Measurements from ENCODE around the gene SLC26A2. TPM values are rescaled to one million over a fixed set of nuclear protein-coding genes. Genes with fewer than 3 reads are reported as not detected.

Gene SLC26A2

DNA sequence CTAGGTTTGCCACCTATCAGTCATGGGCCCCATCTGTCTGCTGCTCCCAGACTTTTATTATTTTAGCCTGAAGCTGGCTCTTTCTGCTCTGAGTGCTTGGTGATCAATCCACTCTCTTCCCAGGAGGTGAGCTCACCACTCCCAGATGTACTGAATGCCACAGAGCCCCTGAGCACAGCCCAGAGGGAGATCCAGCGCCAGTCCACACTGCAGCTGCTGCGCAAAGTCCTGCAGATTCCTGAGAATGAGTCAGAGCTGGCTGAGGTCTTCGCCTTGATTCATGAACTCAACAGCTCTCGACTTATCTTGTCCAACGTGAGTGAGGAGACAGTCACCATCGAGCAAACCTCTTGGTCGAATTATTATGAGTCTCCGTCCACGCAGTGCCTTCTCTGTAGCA lies 76.0 kb downstream of the SLC26A2 start:
- Histone ChIP-seq H2BK5ac (ENCODE audit: low read depth, low read length, poor library complexity, severe bottlenecking) (no peak overlapping the region), H3K4me2 (ENCODE audit: low read length, poor library complexity, severe bottlenecking) (no peak overlapping the region)

More for the DNA sequence above, 76.0 kb downstream of the SLC26A2 start:
- H2BK12ac ChIP-seq (ENCODE audit: low read length in 2 of 2) = no peak overlapping the region
- no peak overlapping the region for H2BK15ac ChIP-seq (ENCODE audit: low read depth, poor library complexity, severe bottlenecking)
- peaks cover 5% of the 10 kb centered on the region for H3K4me1 ChIP-seq (ENCODE audit: control insufficient read depth, insufficient read depth, low read depth, low read length)
- H2AK5ac ChIP-seq (ENCODE audit: low read length, severe bottlenecking) = no peak overlapping the region
- 2% methylated on average over 9 of the region's 9 CpGs for WGBS
- no peak overlapping the region for H4K8ac ChIP-seq (ENCODE audit: low read length)
- peak; percentile 98 for DNase-seq
- H3K18ac ChIP-seq (ENCODE audit: low read depth in 1 of 2, low read length in 2 of 2) = peak overlapping the region in 1 of 2 experiments; percentile 40
- no peak overlapping the region for H4K91ac ChIP-seq (ENCODE audit: low read length)
- H3K27me3 ChIP-seq (ENCODE audit: control insufficient read depth in 1 of 2, insufficient read depth in 1 of 2, low read length in 2 of 2) = no peaks in the 10 kb centered on the region
- peak overlapping the region in 1 of 2 experiments; percentile 33 for H3K4me3 ChIP-seq (ENCODE audit: insufficient read depth in 1 of 2, low read depth in 1 of 2, low read length in 2 of 2)
- H2AFZ ChIP-seq (ENCODE audit: low read depth, low read length) = no peak overlapping the region
- H3K36me3 ChIP-seq (ENCODE audit: control insufficient read depth in 1 of 2, insufficient read depth in 2 of 2, low read depth in 1 of 2, low read length in 2 of 2) = peaks cover 33 to 88% of the 10 kb centered on the region in 2 experiments
- H3K9me3 ChIP-seq (ENCODE audit: control insufficient read depth, low read length) = no peaks in the 10 kb centered on the region
- no peak overlapping the region for H3K23ac ChIP-seq (ENCODE audit: low read length in 2 of 2)
- no peak overlapping the region for H2BK120ac ChIP-seq (ENCODE audit: low read depth, low read length)
- no peak overlapping the region for H3K4ac ChIP-seq (ENCODE audit: low read depth in 1 of 2, low read length in 2 of 2)
- H3K79me1 ChIP-seq (replicated peaks; ENCODE audit: low read length, poor library complexity, severe bottlenecking) = peaks cover 19% of the 10 kb centered on the region
- H3K14ac ChIP-seq (ENCODE audit: low read length in 2 of 2) = no peak overlapping the region
- H3K27ac ChIP-seq (ENCODE audit: low read length, poor library complexity, severe bottlenecking) = peak overlapping the region; percentile 89
- peak overlapping the region; percentile 71 for H3K9ac ChIP-seq (ENCODE audit: low read length)

Small RNA genes within 50 kb of the gene (small RNA-seq; reads per million reads assigned to genes)
- gene RF00019 (ENCODE audit: low read depth) = not detected

Data from mesenchymal stem cell (in vitro differentiated cells and primary cell).